ENCODE results near the gene PIGT. TPM values are rescaled to one million over a fixed set of nuclear protein-coding genes. Genes with fewer than 3 reads are reported as not detected.
A peak's percentile ranks its signal among the peaks of the same experiment; 100 is the strongest.

The PIGT gene
- total RNA-seq, 1 donor from 2014 or later = 142 TPM

- H3K9me3 ChIP-seq = no peaks in the 10 kb centered on the region
- no peaks in the 10 kb centered on the region for H3K27me3 ChIP-seq
- intact Hi-C loops (cut with DNase I) = no loop called here
- peaks cover 22 to 37% of the 10 kb centered on the region in 2 donors for H3K36me3 ChIP-seq
- peaks cover 8 to 30% of the 10 kb centered on the region in 2 donors for H3K4me1 ChIP-seq
- no peak for TF ChIP-seq CTCF (IDR thresholded peaks at IDR 0.05)
- no peak for DNase-seq (ENCODE audit: low spot score in 2 of 2)
- H3K4me3 ChIP-seq = no peak overlapping the region
- H3K27ac ChIP-seq = no peak overlapping the region
Measured at GRCh38 chr20:45413479-45413878, 2.5 kb upstream of the PIGT start.

GRCh38 chr20:45416917-45417316, 976 bp downstream of the PIGT start:
- H3K27ac ChIP-seq = no peak overlapping the region

GRCh38 chr20:45419188-45420091, 3.5 kb downstream of the PIGT start:
- peaks cover 43 to 54% of the 10 kb centered on the region in 2 donors for H3K36me3 ChIP-seq
- no peaks in the 10 kb centered on the region for H3K27me3 ChIP-seq
- no peak for TF ChIP-seq CTCF (IDR thresholded peaks at IDR 0.05)
- DNase-seq (ENCODE audit: low spot score in 2 of 2) = peak in 1 of 2 donors; percentile 90
- intact Hi-C loops (cut with DNase I) = loop anchor here (1.0 kb wide), 1 partner anchor 45 kb away; no protein-coding TSS in a partner anchor
- H3K4me1 ChIP-seq = peaks cover 6 to 25% of the 10 kb centered on the region in 2 donors
- no peaks in the 10 kb centered on the region for H3K9me3 ChIP-seq
- H3K4me3 ChIP-seq = no peak overlapping the region
- peak overlapping the region; percentile 71 to 75 for H3K27ac ChIP-seq

More at GRCh38 chr20:45416917-45417316, 976 bp downstream of the PIGT start:
- TF ChIP-seq CTCF (IDR thresholded peaks at IDR 0.05) = no peak
- Histone ChIP-seq H3K9me3 (no peaks in the 10 kb centered on the region), H3K36me3 (peaks cover 20 to 35% of the 10 kb centered on the region in 2 donors), H3K27me3 (no peaks in the 10 kb centered on the region), H3K4me1 (peaks cover 6 to 25% of the 10 kb centered on the region in 2 donors), H3K4me3 (peak overlapping the region; percentile 89 to 91)
- intact Hi-C loops (cut with DNase I) = loop anchor here (1.0 to 2.0 kb wide), 2 partner anchors 10 to 20 kb away; no protein-coding TSS in a partner anchor
- no peak for DNase-seq (ENCODE audit: low spot score in 2 of 2)

- Histone ChIP-seq H3K27me3 (no peaks in the 10 kb centered on the region), H3K27ac (peak overlapping the region; percentile 45 to 46), H3K4me3 (no peak overlapping the region), H3K9me3 (no peaks in the 10 kb centered on the region), H3K4me1 (peaks cover 6 to 25% of the 10 kb centered on the region in 2 donors), H3K36me3 (peaks cover 48 to 60% of the 10 kb centered on the region in 2 donors)
- DNase-seq (ENCODE audit: low spot score in 2 of 2) = no peak
- intact Hi-C loops (cut with DNase I) = no loop called here
- TF ChIP-seq CTCF (IDR thresholded peaks at IDR 0.05) = no peak
Measured at GRCh38 chr20:45420125-45420524, 4.2 kb downstream of the PIGT start.

GRCh38 chr20:45423700-45424099, 7.8 kb downstream of the PIGT start:
- Histone ChIP-seq H3K27ac (no peak overlapping the region), H3K9me3 (no peaks in the 10 kb centered on the region), H3K4me1 (peaks cover 0 to 9% of the 10 kb centered on the region in 2 donors), H3K4me3 (no peak overlapping the region), H3K36me3 (peaks cover 56 to 68% of the 10 kb centered on the region in 2 donors), H3K27me3 (no peaks in the 10 kb centered on the region)
- intact Hi-C loops (cut with DNase I) = no loop called here
- TF ChIP-seq CTCF (IDR thresholded peaks at IDR 0.05) = no peak
- DNase-seq (ENCODE audit: low spot score in 2 of 2) = no peak
